Fibroblast of pulmonary artery (primary cell): ENCODE measurements around the gene MTMR8.

Experiments used
- DNase-seq: peaks from one replicate; pipeline ENCODE4 v3.0.0-alpha.2; 2010; ENCODE audit warnings: low read depth
- H3K4me3 ChIP-seq: replicated peaks from 2 replicates; pipeline ENCODE4 v1.5.1; 2011; ENCODE audit warnings: low read depth, mild to moderate bottlenecking, control low read depth, low read length, moderate library complexity
- TF ChIP-seq, protein P1 (sequence below): IDR thresholded peaks from 2 replicates; pipeline ENCODE4 v1.5.1; 2011; ENCODE audit warnings: mild to moderate bottlenecking, control low read depth, low read length, inconsistent platforms; ENCODE audit errors: missing control alignments

The MTMR8 gene

DNA sequence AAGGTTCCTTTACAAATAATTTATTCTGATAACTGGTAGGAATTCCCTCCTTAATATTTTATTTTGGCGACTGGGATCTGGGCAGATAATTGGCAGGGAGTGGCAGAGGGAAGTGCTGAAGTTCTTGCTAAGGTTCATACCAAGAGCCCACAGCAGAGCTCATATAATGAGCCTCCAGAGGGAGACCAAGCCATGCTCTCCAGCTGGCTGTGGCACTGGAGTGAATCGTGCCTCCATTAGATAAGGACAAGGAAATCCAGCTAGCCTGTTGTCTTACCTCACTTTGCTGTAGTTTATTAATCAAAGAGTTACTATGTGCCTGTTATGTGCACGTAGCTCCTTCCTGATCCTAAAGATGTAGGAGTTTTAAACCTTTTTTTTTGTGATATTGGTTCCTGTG, 166.1 kb downstream of the MTMR8 start:
- no peak for DNase-seq
- TF ChIP-seq, protein P1, sequence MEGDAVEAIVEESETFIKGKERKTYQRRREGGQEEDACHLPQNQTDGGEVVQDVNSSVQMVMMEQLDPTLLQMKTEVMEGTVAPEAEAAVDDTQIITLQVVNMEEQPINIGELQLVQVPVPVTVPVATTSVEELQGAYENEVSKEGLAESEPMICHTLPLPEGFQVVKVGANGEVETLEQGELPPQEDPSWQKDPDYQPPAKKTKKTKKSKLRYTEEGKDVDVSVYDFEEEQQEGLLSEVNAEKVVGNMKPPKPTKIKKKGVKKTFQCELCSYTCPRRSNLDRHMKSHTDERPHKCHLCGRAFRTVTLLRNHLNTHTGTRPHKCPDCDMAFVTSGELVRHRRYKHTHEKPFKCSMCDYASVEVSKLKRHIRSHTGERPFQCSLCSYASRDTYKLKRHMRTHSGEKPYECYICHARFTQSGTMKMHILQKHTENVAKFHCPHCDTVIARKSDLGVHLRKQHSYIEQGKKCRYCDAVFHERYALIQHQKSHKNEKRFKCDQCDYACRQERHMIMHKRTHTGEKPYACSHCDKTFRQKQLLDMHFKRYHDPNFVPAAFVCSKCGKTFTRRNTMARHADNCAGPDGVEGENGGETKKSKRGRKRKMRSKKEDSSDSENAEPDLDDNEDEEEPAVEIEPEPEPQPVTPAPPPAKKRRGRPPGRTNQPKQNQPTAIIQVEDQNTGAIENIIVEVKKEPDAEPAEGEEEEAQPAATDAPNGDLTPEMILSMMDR, result no peak
- H3K4me3 ChIP-seq, result no peak overlapping the region
